GM12864 (cell line): ENCODE data around the gene ALK.

ENCODE experiments used
- DNase-seq: peaks from one replicate; pipeline ENCODE4 v3.0.0-alpha.2; 2011; ENCODE audit warnings: low read depth
- H3K4me3 ChIP-seq: 2 replicates; pipeline ENCODE4 v1.5.1; 2011; ENCODE audit warnings: mild to moderate bottlenecking, low read depth, low read length, control low read depth
- CTCF ChIP-seq: IDR thresholded peaks from 2 replicates; pipeline ENCODE4 v1.5.1; 2011; ENCODE audit warnings: low read depth, mild to moderate bottlenecking, moderate library complexity, low read length, control low read depth, inconsistent platforms; ENCODE audit errors: missing control alignments

ALK gene

GRCh38 chr2:29155578-29155977, 765.8 kb downstream of the ALK start:
- H3K4me3 ChIP-seq, result no peak overlapping the region
- no peak for TF ChIP-seq CTCF
- DNase-seq, result no peak

GRCh38 chr2:29154610-29155009, 766.8 kb downstream of the ALK start:
- TF ChIP-seq CTCF, result no peak
- no peak overlapping the region for H3K4me3 ChIP-seq
- no peak for DNase-seq

GRCh38 chr2:29147963-29148362, 773.4 kb downstream of the ALK start:
- DNase-seq, result no peak

GRCh38 chr2:29146197-29146596, 775.2 kb downstream of the ALK start:
- no peak for TF ChIP-seq CTCF
- no peak for DNase-seq
- H3K4me3 ChIP-seq, result no peak overlapping the region

More at GRCh38 chr2:29147963-29148362, 773.4 kb downstream of the ALK start:
- no peak overlapping the region for H3K4me3 ChIP-seq
- no peak for TF ChIP-seq CTCF

GRCh38 chr2:29143657-29144056, 777.7 kb downstream of the ALK start:
- H3K4me3 ChIP-seq, result no peak overlapping the region
- no peak for DNase-seq
- no peak for TF ChIP-seq CTCF
